Activated T-cell treated with anti-CD3 and anti-CD28 coated beads, Interleukin-2, amount 50 U/mL, for 48 hours (primary cell): Measurements from ENCODE around the gene STX19.

ENCODE experiments used
- DNase-seq, 2 experiments: peaks; one replicate each; pipeline ENCODE4 v3.0.0-alpha.2; 2020

The STX19 gene

DNA sequence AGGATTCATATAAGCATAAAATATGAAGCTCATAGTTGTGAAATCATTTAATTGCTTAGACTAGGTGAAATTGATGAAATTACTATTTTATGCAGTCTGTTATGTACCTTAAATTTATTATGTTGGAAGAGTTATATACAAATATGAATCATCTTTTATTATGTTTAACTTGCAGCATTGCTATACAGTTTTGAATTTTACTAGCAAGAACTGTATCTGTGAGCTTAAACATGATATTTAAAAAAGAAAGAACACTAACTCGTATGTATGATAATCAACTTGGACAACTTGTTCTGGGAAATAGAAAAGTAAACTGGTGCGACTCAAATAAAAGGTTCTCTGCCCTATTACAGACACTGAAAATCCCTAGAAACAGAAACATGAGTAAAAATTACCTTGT lies 1.8 kb downstream of the STX19 start:
- DNase-seq, result no peak

DNA sequence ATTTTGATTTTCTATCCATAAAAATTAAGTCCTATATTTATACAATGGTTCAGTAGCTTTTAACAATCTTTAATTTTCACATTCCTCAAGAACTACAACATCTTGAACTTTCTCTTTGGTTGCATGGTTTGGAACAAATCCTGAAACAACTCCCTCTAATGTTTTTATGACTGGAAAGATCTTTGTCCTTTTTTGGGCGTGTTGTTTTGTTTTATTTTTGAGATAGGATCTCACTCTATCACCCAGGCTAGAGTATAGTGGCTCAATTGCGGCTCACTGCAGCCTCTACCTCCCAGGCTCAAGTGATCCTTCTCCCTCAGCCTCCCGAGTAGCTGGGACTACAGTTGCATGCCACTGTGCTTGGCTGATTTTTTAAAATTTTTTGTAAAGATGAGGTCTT lies 4.0 kb downstream of the STX19 start:
- no peak for DNase-seq

- no peak for DNase-seq
These were observed 8.1 kb downstream of the STX19 start for GRCh38 chr3:94020293-94020692.

DNA sequence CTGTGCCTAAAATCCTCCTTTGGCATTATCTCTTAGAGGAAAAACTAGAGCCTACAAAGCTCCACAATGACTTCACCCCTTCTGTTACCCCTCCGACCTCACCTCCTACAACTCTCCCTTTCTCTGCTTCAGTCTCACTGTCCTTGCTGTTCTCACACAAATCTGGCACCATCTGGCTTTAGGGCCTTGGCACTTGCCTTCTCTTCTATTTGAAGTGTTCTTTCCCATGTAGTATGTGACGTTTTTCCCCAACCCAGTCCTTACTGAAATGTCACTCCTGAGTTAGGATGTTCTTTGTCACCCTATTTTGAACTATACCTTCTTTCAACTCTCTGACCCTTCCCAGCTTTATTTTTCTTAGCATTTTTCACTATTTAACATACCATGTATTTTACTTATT lies 8.7 kb downstream of the STX19 start:
- DNase-seq, result no peak

GRCh38 chr3:94015025-94015424 lies 13.4 kb downstream of the STX19 start:
- DNase-seq, result no peak

- DNase-seq, result no peak
These were observed 16.2 kb downstream of the STX19 start for GRCh38 chr3:94012185-94012584.

GRCh38 chr3:94011233-94011711 lies 17.1 kb downstream of the STX19 start:
- DNase-seq, result no peak

DNA sequence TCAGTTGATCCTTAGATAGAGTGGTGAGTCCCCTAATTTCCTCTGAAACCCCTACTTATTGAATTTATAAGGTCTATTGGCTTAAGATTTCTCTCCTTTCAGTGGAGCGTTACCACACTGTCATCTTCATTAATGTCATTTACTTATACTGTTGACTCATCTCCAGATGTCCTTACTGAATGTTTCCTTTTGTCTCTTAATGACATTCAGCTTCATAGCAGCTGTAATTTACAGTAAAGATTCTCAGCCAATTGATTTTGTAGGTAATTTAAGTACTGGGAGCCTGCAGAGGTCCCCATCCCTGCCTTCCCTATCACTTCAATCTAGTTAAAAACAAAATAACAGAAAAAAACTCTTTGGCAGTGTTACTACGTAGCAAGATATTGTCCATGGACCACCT lies 18.8 kb downstream of the STX19 start:
- no peak for DNase-seq

GRCh38 chr3:94008253-94008652 lies 20.1 kb downstream of the STX19 start:
- no peak for DNase-seq

- no peak for DNase-seq
These were observed 24.0 kb downstream of the STX19 start for GRCh38 chr3:94004301-94004910.

DNA sequence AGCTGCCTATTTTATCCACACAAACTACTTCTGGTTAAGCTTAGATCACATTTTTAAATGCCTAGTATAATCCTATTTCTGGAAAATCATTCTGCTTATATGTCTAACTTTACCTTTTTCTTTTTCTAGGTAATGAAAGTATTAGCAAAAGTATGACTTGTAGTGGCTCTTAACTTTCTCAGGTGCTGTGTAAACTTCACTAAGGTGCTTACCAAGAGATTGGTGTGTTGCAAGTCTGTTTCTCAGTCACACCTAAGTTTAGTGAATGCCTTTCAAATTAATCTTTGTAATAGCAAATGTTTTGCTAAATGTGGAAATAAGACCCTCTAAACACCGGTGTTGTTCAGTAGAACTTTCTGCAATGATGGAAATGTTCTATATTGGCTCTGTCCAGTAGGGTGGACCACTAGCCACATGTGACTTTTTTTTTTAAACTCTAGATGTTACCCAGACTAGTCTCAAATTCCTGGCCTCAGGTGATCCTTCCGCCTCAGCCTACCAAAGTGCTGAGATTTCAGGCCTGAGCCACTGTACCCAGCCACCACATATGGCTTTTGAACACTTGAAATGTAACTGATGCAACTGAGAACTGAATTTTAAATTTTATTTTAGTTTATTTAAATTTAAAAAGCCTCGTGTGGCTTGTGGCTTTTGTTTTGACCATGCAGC lies 26.4 kb downstream of the STX19 start:
- no peak for DNase-seq

GRCh38 chr3:94001191-94001590 lies 27.2 kb downstream of the STX19 start:
- no peak for DNase-seq

- no peak for DNase-seq
These were observed 34.3 kb downstream of the STX19 start for GRCh38 chr3:93994056-93994455.

GRCh38 chr3:93992207-93992606 lies 36.2 kb downstream of the STX19 start:
- DNase-seq, result no peak

DNA sequence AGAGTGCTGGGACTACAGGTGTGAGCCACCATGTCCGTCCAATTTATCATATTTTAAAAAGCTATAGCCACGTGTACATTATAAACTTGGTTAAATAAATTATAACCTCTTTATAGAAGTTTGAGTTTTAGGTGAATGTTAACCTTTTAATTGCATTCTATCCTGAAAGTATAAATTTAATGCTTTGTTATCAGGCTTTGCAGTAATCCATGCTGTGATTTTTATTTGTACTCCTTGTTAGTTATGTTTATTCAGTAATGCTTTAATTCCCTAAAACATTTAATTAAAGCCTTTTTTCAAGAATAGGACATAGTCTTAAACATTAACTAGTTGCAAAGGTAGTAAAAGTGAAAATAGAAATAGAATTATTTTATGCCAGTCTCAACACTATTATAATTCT lies 36.8 kb downstream of the STX19 start:
- DNase-seq, result no peak

DNA sequence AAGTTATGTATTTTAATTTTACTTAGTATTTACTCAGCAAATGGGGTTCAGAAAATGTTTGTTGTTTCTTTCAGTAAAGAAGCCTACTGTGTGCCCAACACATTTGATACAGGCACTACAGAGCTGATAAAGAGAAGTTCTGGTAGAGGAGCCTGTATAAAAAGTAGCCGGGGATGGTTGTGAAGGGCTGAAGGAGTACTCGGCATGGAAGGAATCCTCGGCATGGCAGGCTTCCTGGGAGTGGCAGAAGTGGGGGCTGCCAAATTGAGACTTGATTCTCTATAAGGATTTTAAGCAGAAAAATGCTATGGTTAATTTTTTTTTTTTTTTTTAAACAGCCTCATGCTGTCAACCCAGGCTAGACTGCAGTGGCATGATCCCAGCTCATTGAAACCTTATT lies 39.2 kb downstream of the STX19 start:
- DNase-seq, result no peak

DNA sequence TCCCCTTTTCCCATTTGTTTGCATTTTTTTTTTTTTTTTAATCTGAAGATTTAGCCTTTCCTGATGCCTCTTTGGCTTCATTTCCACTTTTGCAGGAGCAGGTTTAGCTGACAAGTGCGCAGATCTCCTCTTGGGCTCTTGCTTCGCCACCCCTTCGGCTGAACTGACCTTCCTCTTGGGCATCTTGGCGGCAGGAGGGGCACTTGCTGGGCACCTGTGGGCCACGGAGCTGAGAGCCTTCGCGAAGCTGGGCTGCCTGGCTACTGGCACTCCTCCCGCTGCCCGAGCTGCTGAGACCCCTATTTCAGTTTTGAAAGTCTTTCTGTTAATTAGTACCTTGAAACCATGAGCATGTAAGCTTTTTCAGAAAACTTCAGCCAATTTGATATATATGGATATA lies 39.6 kb downstream of the STX19 start:
- DNase-seq, result no peak

DNA sequence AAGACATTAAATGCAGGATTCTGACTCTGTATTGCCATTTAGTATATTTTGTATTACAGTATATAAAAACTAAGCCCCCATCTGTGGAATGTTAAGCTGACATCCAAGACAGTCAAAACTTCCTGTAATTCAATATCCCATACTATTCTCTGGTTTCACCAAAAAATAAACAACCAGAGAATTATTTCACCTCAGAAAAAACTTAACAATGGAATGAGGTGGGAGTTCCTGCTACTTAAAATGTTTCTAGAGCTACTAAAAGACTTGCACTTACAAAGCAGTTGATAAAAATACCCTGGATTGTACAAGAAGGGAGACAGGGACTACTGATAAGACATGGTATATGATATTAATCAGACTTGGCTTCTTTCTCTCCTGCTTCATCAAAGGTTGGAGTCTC lies 40.1 kb downstream of the STX19 start:
- no peak for DNase-seq

DNA sequence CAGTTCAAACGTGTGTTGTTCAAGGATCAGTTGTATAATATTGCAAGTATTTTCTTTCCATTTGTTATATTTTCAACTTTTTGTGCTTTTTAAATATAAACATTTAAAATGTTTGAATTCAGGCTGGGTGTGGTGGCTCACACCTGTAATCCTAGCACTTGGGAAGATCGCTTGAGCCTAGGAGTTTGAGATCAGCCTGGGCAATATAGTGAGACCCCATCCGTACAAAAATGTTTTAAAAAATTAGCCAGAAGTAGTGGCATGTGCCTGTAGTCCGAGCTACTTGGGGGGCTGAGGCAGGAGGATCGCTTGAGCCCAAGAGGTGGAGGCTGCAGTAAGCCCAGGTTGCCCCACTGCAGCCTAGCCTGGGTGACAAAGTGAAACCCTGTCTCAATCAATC lies 43.8 kb downstream of the STX19 start:
- DNase-seq, result no peak

DNA sequence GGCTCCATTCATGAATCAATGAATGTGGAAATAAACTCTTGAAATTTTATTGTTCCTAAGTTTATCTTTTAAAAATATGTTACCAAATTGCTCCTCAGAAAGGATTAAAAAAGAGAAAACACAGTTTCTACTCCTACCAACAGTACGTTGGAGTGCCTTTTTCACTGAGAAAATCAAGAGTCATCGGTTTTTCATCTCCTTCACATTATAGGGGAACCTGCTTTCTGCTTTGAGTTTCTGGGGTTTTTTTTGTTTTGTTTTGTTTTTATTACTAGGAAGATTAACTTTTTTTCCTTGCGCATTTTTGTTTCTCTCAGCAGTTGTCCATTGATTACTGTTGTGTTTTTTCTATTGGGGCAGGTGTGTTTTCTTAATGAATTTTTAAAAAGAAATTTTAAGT lies 45.0 kb downstream of the STX19 start:
- DNase-seq, result no peak

DNA sequence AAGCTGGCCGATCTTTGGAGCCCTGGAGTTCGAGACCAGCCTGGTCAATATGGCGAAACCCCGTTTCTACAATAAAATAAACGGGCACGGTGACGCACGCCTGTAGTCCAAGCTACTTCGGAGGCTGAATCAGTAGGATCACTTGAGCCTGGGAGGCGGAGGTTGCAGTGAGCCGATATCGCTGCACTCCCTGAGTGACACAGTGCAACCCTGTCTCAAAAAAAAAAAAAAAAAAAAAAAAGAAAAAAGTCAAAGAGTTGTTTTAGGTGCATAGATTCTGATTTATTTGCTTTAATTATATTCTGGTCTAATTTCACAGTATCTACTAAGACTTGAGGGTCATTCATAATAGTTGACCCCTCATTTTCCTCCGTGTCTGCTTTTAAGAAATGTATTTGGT lies 46.7 kb downstream of the STX19 start:
- no peak for DNase-seq

DNA sequence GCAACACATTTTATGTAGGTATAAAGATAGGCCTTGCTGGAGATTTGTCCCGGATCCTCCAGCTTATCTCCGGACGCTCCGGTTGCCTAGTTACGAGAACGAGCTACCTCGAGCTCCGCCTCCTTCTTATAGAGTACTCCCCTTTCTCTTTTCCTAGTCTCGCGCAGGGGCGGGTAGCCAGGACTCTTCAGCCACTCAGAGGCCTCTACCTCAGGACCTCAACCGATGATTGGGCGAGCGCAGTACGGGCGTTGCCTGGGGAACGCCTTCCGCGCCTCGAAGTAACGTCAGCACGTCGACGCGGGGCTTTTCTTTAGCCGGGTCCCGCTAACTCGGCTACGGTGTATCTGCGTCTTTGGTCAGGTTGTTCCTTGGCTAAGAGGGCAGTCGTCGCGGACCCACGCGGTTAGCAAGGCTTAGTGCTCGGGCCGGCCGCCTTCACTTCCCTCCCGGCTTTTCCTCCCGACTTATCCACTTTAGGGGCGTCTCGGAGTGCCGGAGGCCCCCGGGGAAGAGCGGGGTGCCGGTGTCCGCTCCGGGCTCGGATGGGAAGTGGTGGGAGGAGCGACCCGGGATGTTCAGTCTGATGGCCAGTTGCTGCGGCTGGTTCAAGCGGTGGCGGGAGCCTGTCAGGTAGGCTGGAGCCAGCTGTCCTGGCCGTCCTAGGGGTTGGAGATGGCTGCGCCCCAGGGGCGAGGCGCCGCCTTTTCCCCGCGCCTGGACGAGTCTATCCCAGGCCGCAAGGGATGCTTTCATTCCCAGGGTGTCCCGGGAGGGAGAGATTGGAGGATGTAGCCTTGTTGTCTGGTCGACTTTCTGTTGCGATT lies 48.3 kb downstream of the STX19 start, which contains the start of gene ARL13B:
TSS of gene ARL13B (plus strand) at position 306 of the 827 bp plus-strand sequence. CDS start at position 575, 269 bp downstream.
- peak; percentile 92 to 93 for DNase-seq

GRCh38 chr3:93973131-93974126 lies 55.0 kb downstream of the STX19 start, which contains the start of gene PROS1:
PROS1 (minus strand) TSS chr3:93973896; CDS start chr3:93973749, 147 bp downstream.
- peak; percentile 60 to 73 for DNase-seq
